Measurements from ENCODE around the gene GRID1. TPM values are rescaled to one million over a fixed set of nuclear protein-coding genes. Genes with fewer than 3 reads are reported as not detected.
"Not testable (repeated sequence)": the region's sequence is repeated elsewhere in the genome, so short reads cannot be mapped to it uniquely, and the experiment has no call there.

GRID1 gene
- total RNA-seq, 1 donor from 2014 or later: 0.68 TPM

- not testable (repeated sequence) for ATAC-seq
Observed at GRCh38 chr10:86076497-86076896, 290.1 kb downstream of the GRID1 start.

- ATAC-seq: no peak
Observed at GRCh38 chr10:86075512-86075911, 291.1 kb downstream of the GRID1 start.

GRCh38 chr10:86074294-86074693 is 292.3 kb downstream of the GRID1 start:
- no peak for ATAC-seq

- ATAC-seq: no peak
Observed at GRCh38 chr10:86073199-86073977, 293.2 kb downstream of the GRID1 start.

GRCh38 chr10:86072413-86072812 is 294.2 kb downstream of the GRID1 start:
- ATAC-seq: no peak

- no peak for ATAC-seq
Observed at GRCh38 chr10:86071758-86072157, 294.8 kb downstream of the GRID1 start.

- no peak for ATAC-seq
Observed at GRCh38 chr10:86071145-86071544, 295.4 kb downstream of the GRID1 start.

DNA sequence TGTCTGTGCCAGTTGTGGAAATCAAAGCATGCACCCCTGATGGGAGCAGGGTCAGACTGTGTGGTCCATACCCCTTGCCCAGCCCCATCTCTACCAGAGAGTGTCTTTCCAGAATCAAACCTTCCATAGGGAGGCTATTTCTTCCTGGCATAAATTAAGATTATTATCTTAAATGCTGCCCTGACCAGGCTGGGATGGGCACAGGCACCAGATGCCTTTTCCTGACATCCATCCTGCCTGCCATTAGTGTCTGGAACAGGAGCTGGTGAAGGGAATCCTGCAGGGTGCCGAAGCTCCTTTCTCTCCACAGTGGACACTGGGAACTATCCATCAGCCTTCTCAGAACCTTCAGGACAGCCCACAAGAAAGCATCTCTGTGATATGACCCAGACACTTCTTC is 296.3 kb downstream of the GRID1 start:
- ATAC-seq: no peak

- no peak for ATAC-seq
Observed at GRCh38 chr10:86068231-86069054, 298.2 kb downstream of the GRID1 start.

DNA sequence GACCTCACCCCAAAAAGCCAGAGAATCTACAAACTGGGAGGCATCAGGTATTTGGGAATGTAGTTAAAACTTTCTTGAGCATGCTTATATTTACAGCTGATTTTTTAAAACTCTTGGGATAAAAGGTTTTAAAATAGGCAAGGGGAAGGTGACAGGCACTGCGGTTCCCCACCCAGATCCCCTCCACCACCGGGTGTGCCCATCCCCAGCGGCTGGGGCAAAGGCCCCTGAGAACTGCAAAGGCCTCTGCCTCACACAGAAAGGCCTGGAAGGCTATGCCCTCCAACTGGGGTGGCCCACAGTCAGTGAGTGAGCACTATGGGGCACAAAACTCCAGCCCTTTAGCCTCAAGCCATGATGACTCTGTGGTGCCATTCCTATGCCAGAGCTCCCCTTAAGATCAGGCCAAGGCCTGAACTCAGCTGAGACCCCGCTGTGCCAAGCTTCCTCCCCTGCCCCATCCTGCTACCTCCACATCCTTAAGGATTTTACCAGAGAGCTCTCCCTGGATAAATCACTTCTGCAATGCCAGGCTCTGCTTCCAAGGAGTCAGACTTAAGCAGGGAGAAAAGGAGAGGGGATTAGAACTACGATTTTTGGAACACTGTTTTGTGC is 299.1 kb downstream of the GRID1 start:
- ATAC-seq: no peak

GRCh38 chr10:86066696-86067095 is 299.9 kb downstream of the GRID1 start:
- ATAC-seq: no peak

DNA sequence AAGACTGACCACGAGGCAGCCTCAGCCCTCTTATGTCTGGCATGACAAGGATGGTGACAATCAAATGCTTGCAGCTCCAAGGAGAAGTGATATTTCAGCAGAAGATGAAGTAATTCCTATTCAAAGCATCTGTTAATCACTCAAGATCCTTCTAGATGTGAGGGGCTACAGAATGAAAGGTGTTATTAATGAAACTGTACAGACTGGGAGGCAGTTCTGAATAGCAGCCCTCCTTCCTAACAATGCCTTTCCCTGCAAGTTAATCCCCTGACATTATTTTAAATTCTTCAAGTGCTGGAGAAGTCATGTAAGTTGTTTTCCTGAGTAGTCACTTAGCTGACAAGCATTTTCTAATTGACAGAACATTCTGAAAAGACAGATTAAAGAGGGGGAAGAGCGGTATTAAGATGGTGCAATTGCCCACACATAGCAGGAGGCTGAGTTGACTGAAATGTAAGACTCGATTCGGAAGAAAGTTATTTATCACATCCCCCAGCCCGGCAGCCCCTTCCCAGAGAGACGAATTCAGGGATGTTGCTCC is 300.8 kb downstream of the GRID1 start:
- no peak for ATAC-seq

DNA sequence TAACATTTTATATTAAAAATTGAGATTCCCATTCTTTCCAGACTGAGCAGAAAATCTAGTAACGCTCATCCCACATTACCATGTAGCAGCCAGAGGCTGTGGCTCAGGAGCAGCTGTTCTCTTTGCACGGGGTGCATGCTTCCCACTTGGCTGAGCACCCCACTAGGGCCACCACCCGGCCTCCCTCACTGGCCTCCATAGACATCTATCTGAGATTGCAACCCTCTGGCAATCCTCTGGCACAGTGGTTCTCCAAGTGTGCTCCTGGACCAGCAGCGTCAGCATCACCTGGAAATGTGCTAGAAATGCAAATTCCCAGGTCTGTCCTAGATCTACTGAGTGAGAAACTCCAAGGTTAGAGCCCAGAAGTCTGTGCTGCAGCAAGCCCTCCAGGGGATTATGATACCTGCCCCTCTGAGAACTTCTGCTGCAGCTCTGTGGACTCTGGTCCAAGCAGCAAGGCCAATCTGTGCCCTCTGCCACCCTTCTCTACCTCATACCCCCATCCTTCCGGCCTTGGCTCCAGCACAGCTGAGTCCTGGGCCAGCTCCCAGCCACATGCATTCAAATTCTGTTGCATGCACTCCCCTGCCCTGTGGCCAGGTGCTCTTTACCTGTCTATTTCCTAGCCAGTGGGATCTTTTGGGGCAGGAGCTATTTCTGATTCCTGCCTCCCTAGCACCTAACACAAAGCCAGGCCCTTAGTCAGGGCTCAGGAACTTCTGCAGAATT is 301.5 kb downstream of the GRID1 start:
- no peak for ATAC-seq

- no peak for ATAC-seq
Observed at GRCh38 chr10:86064219-86064618, 302.4 kb downstream of the GRID1 start.

GRCh38 chr10:86063341-86063740 is 303.3 kb downstream of the GRID1 start:
- no peak for ATAC-seq

DNA sequence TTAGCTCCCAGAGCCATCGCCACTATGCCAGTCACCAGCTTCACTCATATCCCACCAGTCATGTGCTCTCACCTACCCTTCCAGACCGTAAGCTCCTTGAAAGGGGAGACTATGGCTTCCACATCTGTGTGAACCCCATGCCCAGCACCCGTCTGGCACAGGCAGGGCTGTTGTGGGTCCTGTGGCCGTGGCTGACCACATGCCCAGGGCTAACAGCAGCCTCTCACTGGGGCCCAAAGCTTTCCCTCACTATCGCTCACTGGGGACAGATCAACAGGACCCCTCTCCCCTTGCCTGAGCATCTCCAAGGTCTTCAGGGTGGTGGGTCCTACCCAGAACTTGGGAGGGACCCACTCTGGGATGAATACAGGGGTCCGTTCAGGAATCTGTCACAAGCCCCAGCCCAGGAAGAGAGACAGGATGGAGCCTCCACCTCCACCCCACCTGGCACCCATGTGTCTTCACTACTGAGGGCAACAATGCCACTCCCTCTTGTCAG is 303.9 kb downstream of the GRID1 start:
- ATAC-seq: no peak

DNA sequence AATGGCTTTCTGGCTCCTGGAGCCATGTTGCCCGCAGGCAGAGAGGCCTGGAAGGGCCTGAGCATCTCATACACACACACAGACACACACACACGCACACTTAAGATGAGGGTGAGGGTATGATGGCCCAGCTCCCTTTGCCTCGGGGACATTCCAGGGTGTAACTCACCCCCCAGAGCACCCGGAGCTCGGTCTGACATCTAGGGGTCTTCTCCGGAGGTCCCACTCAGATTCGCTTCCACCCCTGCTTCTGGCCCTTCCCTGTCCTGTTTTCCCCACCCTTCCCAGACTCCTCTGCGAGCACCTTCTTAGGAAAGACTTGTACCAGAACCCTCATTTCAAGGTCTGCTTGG is 304.4 kb downstream of the GRID1 start:
- no peak for ATAC-seq

GRCh38 chr10:86061278-86062197 is 305.1 kb downstream of the GRID1 start:
- ATAC-seq: no peak

GRCh38 chr10:86060386-86061277 is 306.0 kb downstream of the GRID1 start:
- ATAC-seq: no peak

DNA sequence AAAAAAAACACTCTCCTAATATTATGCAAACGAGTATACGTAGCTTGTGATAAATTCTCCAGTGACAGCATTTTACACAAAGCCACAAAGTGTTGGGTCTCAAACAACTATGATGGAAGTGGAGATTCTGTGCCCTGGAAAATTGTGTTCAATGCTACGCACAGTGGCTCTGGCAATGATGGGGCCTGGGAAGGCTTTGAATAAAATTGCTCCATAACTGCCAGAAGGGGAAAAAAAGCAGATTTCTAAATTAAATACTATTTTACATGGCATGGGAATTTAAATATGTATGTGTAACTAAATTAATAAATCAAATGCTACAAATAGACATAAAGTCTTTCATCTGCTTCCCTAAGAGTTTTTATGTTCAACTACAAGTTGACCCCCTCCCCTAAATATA is 306.7 kb downstream of the GRID1 start:
- no peak for ATAC-seq
